Stimulated activated CD8-positive, alpha-beta memory T cell treated with anti-CD3 and anti-CD28 coated beads, Interleukin-12 subunit alpha, Interleukin-12 subunit beta, amount 100 ng/mL, for 24 hours (primary cell): ENCODE data around the gene CREBRF.
"Not testable (repeated sequence)": the region's sequence is repeated elsewhere in the genome, so short reads cannot be mapped to it uniquely, and the experiment has no call there.

ENCODE experiments used
- DNase-seq: peaks from one replicate; pipeline ENCODE4 v3.0.0-alpha.2; 2020; ENCODE audit errors: extremely low read depth

Gene CREBRF

GRCh38 chr5:173078878-173079277, 22.7 kb downstream of the CREBRF start:
- DNase-seq: no peak

GRCh38 chr5:173089581-173089980, 33.4 kb downstream of the CREBRF start:
- DNase-seq: no peak

GRCh38 chr5:173090639-173091038, 34.5 kb downstream of the CREBRF start:
- DNase-seq: no peak

- DNase-seq: no peak
Observed at GRCh38 chr5:173091981-173092380, 35.8 kb downstream of the CREBRF start.

GRCh38 chr5:173093606-173094005, 37.5 kb downstream of the CREBRF start:
- DNase-seq: no peak

GRCh38 chr5:173094012-173094661, 38.0 kb downstream of the CREBRF start:
- no peak for DNase-seq

- no peak for DNase-seq
Observed at GRCh38 chr5:173098787-173099186, 42.6 kb downstream of the CREBRF start.

GRCh38 chr5:173099461-173099860, 43.3 kb downstream of the CREBRF start:
- no peak for DNase-seq

- DNase-seq: no peak
Observed at GRCh38 chr5:173101245-173101644, 45.1 kb downstream of the CREBRF start.

- no peak for DNase-seq
Observed at GRCh38 chr5:173103411-173103810, 47.3 kb downstream of the CREBRF start.

GRCh38 chr5:173108914-173109313, 52.8 kb downstream of the CREBRF start:
- DNase-seq: no peak

- DNase-seq: no peak
Observed at GRCh38 chr5:173114536-173114935, 58.4 kb downstream of the CREBRF start.

GRCh38 chr5:173119719-173120118, 63.6 kb downstream of the CREBRF start:
- DNase-seq: no peak

GRCh38 chr5:173123416-173123815, 67.3 kb downstream of the CREBRF start:
- DNase-seq: no peak

GRCh38 chr5:173132166-173132565, 76.0 kb downstream of the CREBRF start:
- DNase-seq: not testable (repeated sequence)

- DNase-seq: no peak
Observed at GRCh38 chr5:173138707-173139106, 82.6 kb downstream of the CREBRF start.

- no peak for DNase-seq
Observed at GRCh38 chr5:173139631-173140030, 83.5 kb downstream of the CREBRF start.

- DNase-seq: no peak
Observed at GRCh38 chr5:173140769-173141168, 84.6 kb downstream of the CREBRF start.

- DNase-seq: no peak
Observed at GRCh38 chr5:173143567-173143966, 87.4 kb downstream of the CREBRF start.

GRCh38 chr5:173144200-173145176, 88.3 kb downstream of the CREBRF start, which contains the start of gene BNIP1:
BNIP1 (plus strand) TSS chr5:173144531; CDS start chr5:173144546, 15 bp downstream.
- peak; percentile 92 for DNase-seq

GRCh38 chr5:173148354-173148753, 92.2 kb downstream of the CREBRF start:
- DNase-seq: no peak

GRCh38 chr5:173152547-173152946, 96.4 kb downstream of the CREBRF start:
- no peak for DNase-seq

GRCh38 chr5:173153842-173154241, 97.7 kb downstream of the CREBRF start:
- DNase-seq: no peak
